Lung (tissue), 12 donors: ENCODE data around the gene SLC9C1. TPM values are rescaled to one million over a fixed set of nuclear protein-coding genes. Genes with fewer than 3 reads are reported as not detected.

Experiments
- ATAC-seq: fragments of 200-7000 bp; cut with Tn5 transposase; one replicate; pipeline ENCODE4 v1.9.1; 2020; ENCODE audit warnings: moderate number of reproducible peaks; ENCODE audit not compliant: insufficient read depth, low FRiP score
- DNase-seq, 3 donors: peaks; one replicate each; pipeline ENCODE4 v3.0.0-alpha.2; 2013 to 2017
- H3K27ac ChIP-seq, 2 donors: one replicate each; pipeline ENCODE4 v1.5.1; 2013; ENCODE audit warnings: mild to moderate bottlenecking in 2 of 2, moderate library complexity in 2 of 2, control low read depth in 1 of 2, inconsistent platforms in 1 of 2, low read depth in 1 of 2, low read length in 1 of 2
- H3K27me3 ChIP-seq, 3 donors: one replicate each; pipeline ENCODE4 v1.5.1; 2013; ENCODE audit warnings: low read length in 2 of 3; ENCODE audit not compliant: control insufficient read depth in 3 of 3, insufficient read depth in 3 of 3
- H3K36me3 ChIP-seq, 4 donors: one replicate each; pipeline ENCODE4 v1.5.1; 2013; ENCODE audit warnings: low read length in 4 of 4, mild to moderate bottlenecking in 1 of 4, moderate library complexity in 1 of 4; ENCODE audit not compliant: control insufficient read depth in 4 of 4, insufficient read depth in 4 of 4
- H3K4me1 ChIP-seq, 5 donors: one replicate each; pipeline ENCODE4 v1.5.1; 2013; ENCODE audit warnings: low read length in 5 of 5, mild to moderate bottlenecking in 2 of 5, moderate library complexity in 1 of 5; ENCODE audit not compliant: control insufficient read depth in 5 of 5, insufficient read depth in 5 of 5
- H3K4me3 ChIP-seq: one replicate; pipeline ENCODE4 v1.5.1; 2013; ENCODE audit warnings: mild to moderate bottlenecking, control low read depth, moderate library complexity
- H3K9ac ChIP-seq, 2 donors: one replicate each; pipeline ENCODE4 v1.5.1; 2013; ENCODE audit warnings: low read length in 2 of 2, control low read depth in 1 of 2; ENCODE audit not compliant: insufficient read depth in 1 of 2
- H3K9me3 ChIP-seq, 4 donors: one replicate each; pipeline ENCODE4 v1.5.1; 2013; ENCODE audit warnings: low read length in 3 of 4, mild to moderate bottlenecking in 1 of 4, moderate library complexity in 1 of 4; ENCODE audit not compliant: control insufficient read depth in 4 of 4, insufficient read depth in 3 of 4
- CTCF ChIP-seq: IDR thresholded peaks from 2 replicates; pipeline ENCODE4 v1.5.1; 2012; ENCODE audit warnings: mild to moderate bottlenecking; ENCODE audit errors: control extremely low read depth, extremely low read depth
- WGBS, 2 donors: extraction: QIAGEN DNeasy Blood & Tissue Kit; methylation state at CpG; one replicate each; pipeline ENCODE4 v1.1.7; 2013; 5-methylcytosine and 5-hydroxymethylcytosine counted together
- polyA plus RNA-seq, 2 donors: library from polyadenylated mRNA; stranded (reverse); fragments of 200-250 nt; gene quantifications; one replicate each; pipeline ENCODE4 v1.2.1, GENCODE V29; 2013
- total RNA-seq, 2 donors: library from RNA; depleted of rRNA in 1 of 2; stranded (reverse); fragments of >200 nt in 1 of 2; gene quantifications; one replicate each; pipeline ENCODE4 v1.2.1, GENCODE V29; 2014 to 2021
- donor health status: control.
- donor health status: control.
- donor health status: Bipolar disorder and iron deficiency.
- donor health status: healthy.
- donor health status: DM: yes; HTN: yes; CAD: no.

SLC9C1 gene
- total and polyA plus RNA-seq, 4 donors: 0.12 to 0.28 TPM; not detected in 2

- 90 to 98% methylated on average over 2 of the region's 2 CpGs for WGBS, 2 donors
- DNase-seq (no peak), ATAC-seq (no peak)
- TF ChIP-seq CTCF: no peak
- Histone ChIP-seq H3K36me3 (peaks cover 0 to 14% (median 0%) of the 10 kb centered on the region in 4 donors), H3K4me3 (no peak overlapping the region), H3K27me3 (no peaks in the 10 kb centered on the region), H3K27ac (no peak overlapping the region), H3K9me3 (no peaks in the 10 kb centered on the region), H3K9ac (no peak overlapping the region), H3K4me1 (peaks cover 0 to 10% (median 0%) of the 10 kb centered on the region in 5 donors)
These were observed 192.1 kb downstream of the SLC9C1 start for GRCh38 chr3:112101916-112102315.

- DNase-seq: peak in 2 of 3 donors; percentile 53 to 73
- peak; percentile 77 for ATAC-seq
- Histone ChIP-seq H3K4me3 (no peak overlapping the region), H3K9ac (no peak overlapping the region), H3K9me3 (no peaks in the 10 kb centered on the region), H3K27me3 (no peaks in the 10 kb centered on the region), H3K4me1 (peaks cover 0 to 19% (median 3%) of the 10 kb centered on the region in 5 donors), H3K36me3 (peaks cover 0 to 12% (median 0%) of the 10 kb centered on the region in 4 donors), H3K27ac (no peak overlapping the region)
- TF ChIP-seq CTCF: no peak
- WGBS, 2 donors: 28 to 29% methylated on average over 4 of the region's 4 CpGs
These were observed 196.6 kb downstream of the SLC9C1 start for GRCh38 chr3:112097378-112097777.

GRCh38 chr3:112096176-112096575, 197.8 kb downstream of the SLC9C1 start:
- DNase-seq: no peak
- WGBS, 2 donors: 75 to 86% methylated on average over 2 of the region's 2 CpGs
- no peak overlapping the region for H3K9ac ChIP-seq
- no peak for ATAC-seq
- no peaks in the 10 kb centered on the region for H3K27me3 ChIP-seq
- peaks cover 0 to 23% (median 3%) of the 10 kb centered on the region in 5 donors for H3K4me1 ChIP-seq
- H3K9me3 ChIP-seq: no peaks in the 10 kb centered on the region
- no peak overlapping the region for H3K27ac ChIP-seq
- TF ChIP-seq CTCF: no peak
- H3K4me3 ChIP-seq: no peak overlapping the region
- peaks cover 0 to 12% (median 0%) of the 10 kb centered on the region in 4 donors for H3K36me3 ChIP-seq

GRCh38 chr3:112095731-112096130, 198.3 kb downstream of the SLC9C1 start:
- Histone ChIP-seq H3K27ac (no peak overlapping the region), H3K9ac (no peak overlapping the region), H3K4me1 (peaks cover 0 to 23% (median 5%) of the 10 kb centered on the region in 5 donors), H3K36me3 (peaks cover 0 to 12% (median 0%) of the 10 kb centered on the region in 4 donors), H3K9me3 (no peaks in the 10 kb centered on the region), H3K4me3 (no peak overlapping the region), H3K27me3 (no peaks in the 10 kb centered on the region)
- no peak for TF ChIP-seq CTCF
- ATAC-seq: no peak
- WGBS, 2 donors: 24 to 53% methylated on average over 2 of the region's 2 CpGs
- DNase-seq: no peak
